Measurements from ENCODE around the gene LOXL1. TPM values are rescaled to one million over a fixed set of nuclear protein-coding genes. Genes with fewer than 3 reads are reported as not detected.
A peak's percentile ranks its signal among the peaks of the same experiment; 100 is the strongest.

LOXL1 gene
- total and polyA plus RNA-seq, 2 of the 4 experiments (the other 2 are of a cell fraction): 148 to 332 TPM

DNA sequence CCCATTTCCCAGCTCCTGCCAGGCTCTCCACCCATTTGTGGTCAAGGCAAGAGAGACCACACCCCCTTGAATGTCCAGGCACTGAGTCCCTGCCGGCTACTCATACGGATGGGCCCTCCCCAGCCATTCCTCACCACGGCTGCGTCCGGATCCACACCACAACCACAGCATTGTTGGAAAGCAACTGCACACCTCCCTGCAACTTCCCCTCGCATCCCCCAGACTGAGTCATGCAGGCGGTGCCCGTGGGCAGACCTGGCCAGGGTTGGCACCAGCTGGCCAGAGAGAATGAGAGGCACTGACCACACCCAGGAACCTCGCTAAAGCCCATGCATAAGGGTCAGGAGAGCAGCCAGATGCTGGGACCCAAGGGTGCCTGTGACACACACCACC lies 30.5 kb downstream of the LOXL1 start (continued):
- TF ChIP-seq MAZ (IDR thresholded peaks at IDR 0.05; ENCODE audit: borderline replicate concordance, low read depth, low read length): peak; percentile 82

- H2BK120ac ChIP-seq (ENCODE audit: low read depth, low read length): peak overlapping the region; percentile 67
- BruUV-seq (replicated peaks): no TSS peak
- H3K56ac ChIP-seq (ENCODE audit: extremely low read depth, insufficient read depth, low read length): no peak overlapping the region; the same call in 1 of the 2 replicates
- CTCF ChIA-PET: interaction anchor here (1.4 kb wide), 1 partner anchor 8 kb away, joined by 4 read pairs; no protein-coding TSS in a partner anchor
- no peak overlapping the region for H3K4me3 ChIP-seq (ENCODE audit: insufficient read depth, low read depth, low read length)
- peaks cover 18% of the 10 kb centered on the region for H3K9me1 ChIP-seq (ENCODE audit: insufficient read depth, low read length)
- H4K20me1 ChIP-seq (ENCODE audit: insufficient read depth, low read length): no peaks in the 10 kb centered on the region
- peaks cover 12% of the 10 kb centered on the region; the same call in 1 of the 2 replicates for H3K36me3 ChIP-seq (ENCODE audit: control insufficient read depth, insufficient read depth, low read length)
- peak overlapping the region; percentile 3 to 47; a peak in 3 of 4 replicates for H4K8ac ChIP-seq (ENCODE audit: low read depth in 2 of 2, low read length in 2 of 2)
- H4K5ac ChIP-seq (ENCODE audit: low read depth, low read length): no peak overlapping the region
- DNase-seq (no peak), ATAC-seq (ENCODE audit: low read depth) (no peak)
- TF ChIP-seq NFE2L2 (IDR thresholded peaks at IDR 0.05; ENCODE audit: low read depth, low read length) (no peak), BHLHE40 (IDR thresholded peaks at IDR 0.05; ENCODE audit: low read depth, low read length) (no peak), RFX5 (IDR thresholded peaks at IDR 0.05; ENCODE audit: low read depth, low read length) (no peak), ELK1 (IDR thresholded peaks at IDR 0.05; ENCODE audit: borderline replicate concordance, low read depth, low read length) (no peak), RCOR1 (IDR thresholded peaks at IDR 0.05; ENCODE audit: insufficient replicate concordance, low read length) (no peak)
- peaks cover 19% of the 10 kb centered on the region for H3K4me1 ChIP-seq (ENCODE audit: control insufficient read depth, insufficient read depth, low read length)
- H4K91ac ChIP-seq (ENCODE audit: insufficient read depth, low read depth, low read length): peak overlapping the region; percentile 77
- H2BK5ac ChIP-seq (ENCODE audit: low read depth, low read length, poor library complexity, severe bottlenecking): peak overlapping the region; percentile 53
- intact Hi-C loops (cut with micrococcal nuclease) (no loop called here), in situ Hi-C loops (cut with MboI; ENCODE audit: low sequenced_read_pairs) (no loop called here), dilution Hi-C loops (cut with HindIII; ENCODE audit: low sequenced_read_pairs, unreplicated experiment) (no loop called here)
- no peaks in the 10 kb centered on the region for H3K27me3 ChIP-seq (ENCODE audit: control insufficient read depth, insufficient read depth, low read length)
- peak overlapping the region; percentile 84 for H2BK20ac ChIP-seq (ENCODE audit: low read depth, low read length)
- peak overlapping the region; percentile 57 for H2AFZ ChIP-seq (replicated peaks; ENCODE audit: low read length, poor library complexity)
- H2BK15ac ChIP-seq (ENCODE audit: low read depth, low read length): peak overlapping the region; percentile 92; the same call in 2 of the 3 replicates
- 92% methylated on average over 2 of the region's 8 CpGs; no CpG with 5 or more reads in 1 of the 2 experiments for WGBS, 2 experiments (ENCODE audit: extremely low coverage in 2 of 2, insufficient read length in 1 of 2)
- peak overlapping the region; percentile 16; the same call in 1 of the 2 replicates for H3K18ac ChIP-seq (ENCODE audit: low read depth, low read length)
- no peak overlapping the region for H3K4me2 ChIP-seq (ENCODE audit: low read depth, low read length)
- POLR2A ChIA-PET (ENCODE audit: unreplicated experiment): no interaction called here
- no peaks in the 10 kb centered on the region for H3K9me3 ChIP-seq (ENCODE audit: control insufficient read depth, insufficient read depth, low read length)
- peak overlapping the region; percentile 52 for H2AK9ac ChIP-seq (replicated peaks; ENCODE audit: low read depth, low read length, poor library complexity)
- peak overlapping the region; percentile 29 for H3K23ac ChIP-seq (ENCODE audit: low read depth, low read length)
- H3K27ac ChIP-seq (ENCODE audit: insufficient read depth, low read length): no peak overlapping the region
- peak overlapping the region; percentile 69 for H3K14ac ChIP-seq (replicated peaks; ENCODE audit: low read depth, low read length)
- H3K9ac ChIP-seq (ENCODE audit: low read depth, low read length): no peak overlapping the region
- peak overlapping the region; percentile 84 for H3K4ac ChIP-seq (ENCODE audit: low read depth, low read length)
- H3K79me1 ChIP-seq (ENCODE audit: low read depth in 1 of 2, low read length in 2 of 2): no peaks in the 10 kb centered on the region
- H2AK5ac ChIP-seq (ENCODE audit: low read depth, low read length): peak overlapping the region; percentile 99
Observed at GRCh38 chr15:73957276-73957675, 31.0 kb downstream of the LOXL1 start.
